ENCODE measurements around the gene CDK11A. TPM values are rescaled to one million over a fixed set of nuclear protein-coding genes. Genes with fewer than 3 reads are reported as not detected.

Gene CDK11A
- polyA plus RNA-seq, 1 donor (not counting 4 experiments of a cell fraction or from before 2014, with no cell fraction given): 3.5 TPM

DNA sequence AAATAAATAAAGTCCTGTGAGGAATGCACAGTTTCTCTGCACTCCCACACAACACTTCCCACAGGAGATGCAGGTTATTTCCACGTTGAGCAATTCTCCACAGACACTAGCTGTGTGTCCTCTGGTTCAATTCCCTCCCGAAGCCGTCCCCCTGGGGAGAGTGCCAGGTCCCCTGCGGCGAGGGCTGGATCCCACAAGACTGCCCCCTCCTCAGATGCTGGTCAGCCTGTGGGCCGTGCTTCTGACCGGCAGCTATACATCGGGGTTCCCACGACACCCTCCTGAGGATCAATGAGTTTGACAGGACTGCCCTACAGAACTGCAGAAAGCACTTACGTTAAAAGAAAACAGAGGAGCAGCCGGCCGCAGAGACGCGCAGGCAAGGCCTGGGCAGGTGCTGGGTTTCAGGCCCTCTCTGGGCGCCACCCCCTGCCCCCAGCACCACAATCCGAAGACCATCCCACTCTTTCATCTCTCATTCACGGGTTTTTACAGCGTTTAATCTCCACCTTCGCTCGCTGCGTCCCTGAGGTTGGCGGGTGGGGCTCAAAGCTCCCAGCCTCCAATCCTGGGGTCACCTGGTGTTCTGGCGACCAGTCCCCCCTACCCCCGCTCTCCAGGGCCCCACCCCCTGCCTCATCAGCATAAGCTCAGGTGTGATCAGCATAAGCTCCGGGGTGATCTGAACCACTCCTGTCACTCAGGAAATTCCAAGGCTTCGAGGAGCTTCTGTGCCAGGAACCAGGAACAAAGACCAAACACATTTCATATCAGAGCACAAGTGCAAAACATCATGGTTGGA, 40.9 kb downstream of the CDK11A start:
- dilution Hi-C loops (cut with MboI; ENCODE audit: extremely low pct_ligation_motif_present, low sequenced_read_pairs): no loop called here
- H3K27ac ChIP-seq (ENCODE audit: control insufficient read depth, insufficient read depth, low read length): no peak overlapping the region
- no peaks in the 10 kb centered on the region for H3K9me3 ChIP-seq (ENCODE audit: control insufficient read depth, low read depth, low read length)
- TF ChIP-seq, protein P1, sequence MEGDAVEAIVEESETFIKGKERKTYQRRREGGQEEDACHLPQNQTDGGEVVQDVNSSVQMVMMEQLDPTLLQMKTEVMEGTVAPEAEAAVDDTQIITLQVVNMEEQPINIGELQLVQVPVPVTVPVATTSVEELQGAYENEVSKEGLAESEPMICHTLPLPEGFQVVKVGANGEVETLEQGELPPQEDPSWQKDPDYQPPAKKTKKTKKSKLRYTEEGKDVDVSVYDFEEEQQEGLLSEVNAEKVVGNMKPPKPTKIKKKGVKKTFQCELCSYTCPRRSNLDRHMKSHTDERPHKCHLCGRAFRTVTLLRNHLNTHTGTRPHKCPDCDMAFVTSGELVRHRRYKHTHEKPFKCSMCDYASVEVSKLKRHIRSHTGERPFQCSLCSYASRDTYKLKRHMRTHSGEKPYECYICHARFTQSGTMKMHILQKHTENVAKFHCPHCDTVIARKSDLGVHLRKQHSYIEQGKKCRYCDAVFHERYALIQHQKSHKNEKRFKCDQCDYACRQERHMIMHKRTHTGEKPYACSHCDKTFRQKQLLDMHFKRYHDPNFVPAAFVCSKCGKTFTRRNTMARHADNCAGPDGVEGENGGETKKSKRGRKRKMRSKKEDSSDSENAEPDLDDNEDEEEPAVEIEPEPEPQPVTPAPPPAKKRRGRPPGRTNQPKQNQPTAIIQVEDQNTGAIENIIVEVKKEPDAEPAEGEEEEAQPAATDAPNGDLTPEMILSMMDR (optimal IDR thresholded peaks at IDR 0.05 in 1 of 3, IDR thresholded peaks at IDR 0.05 in 1 of 3, conservative IDR thresholded peaks at IDR 0.05 in 1 of 3; ENCODE audit: extremely low read depth in 1 of 3, insufficient read depth in 2 of 3, low read length in 3 of 3): no peak
- TF ChIP-seq EZH2 (IDR thresholded peaks at IDR 0.05; ENCODE audit: low read length): no peak
- H3K9me1 ChIP-seq (ENCODE audit: control insufficient read depth, extremely low read depth, insufficient read depth, low read length): no peaks in the 10 kb centered on the region
- no peaks in the 10 kb centered on the region for H4K20me1 ChIP-seq (ENCODE audit: control insufficient read depth, extremely low read depth, insufficient read depth, low read length)
- peaks cover 39% of the 10 kb centered on the region for H3K79me2 ChIP-seq (ENCODE audit: control insufficient read depth, insufficient read depth, low read length)
- DNase-seq (ENCODE audit: low read depth, low spot score) (no peak), FAIRE-seq (no peak)
- no peak overlapping the region for H3K4me2 ChIP-seq (ENCODE audit: control insufficient read depth, extremely low read depth, insufficient read depth, low read depth, low read length)
- peaks cover 8% of the 10 kb centered on the region for H3K4me1 ChIP-seq (ENCODE audit: control insufficient read depth, extremely low read depth, insufficient read depth, low read length)
- no peaks in the 10 kb centered on the region for H3K27me3 ChIP-seq (ENCODE audit: control insufficient read depth, extremely low read depth, insufficient read depth, low read length)
- no peak overlapping the region for H2AFZ ChIP-seq (ENCODE audit: control insufficient read depth, low read length)
- no peak overlapping the region for H3K4me3 ChIP-seq (ENCODE audit: control insufficient read depth in 2 of 3, extremely low read depth in 1 of 3, insufficient read depth in 2 of 3, low read depth in 1 of 3, low read length in 3 of 3)
- no peak overlapping the region for H3K9ac ChIP-seq (ENCODE audit: control insufficient read depth, extremely low read depth, insufficient read depth, low read length)
- H3K36me3 ChIP-seq (ENCODE audit: control insufficient read depth in 2 of 2, extremely low read depth in 1 of 2, insufficient read depth in 2 of 2, low read length in 2 of 2): peaks cover 0 to 2% of the 10 kb centered on the region in 2 experiments

DNA sequence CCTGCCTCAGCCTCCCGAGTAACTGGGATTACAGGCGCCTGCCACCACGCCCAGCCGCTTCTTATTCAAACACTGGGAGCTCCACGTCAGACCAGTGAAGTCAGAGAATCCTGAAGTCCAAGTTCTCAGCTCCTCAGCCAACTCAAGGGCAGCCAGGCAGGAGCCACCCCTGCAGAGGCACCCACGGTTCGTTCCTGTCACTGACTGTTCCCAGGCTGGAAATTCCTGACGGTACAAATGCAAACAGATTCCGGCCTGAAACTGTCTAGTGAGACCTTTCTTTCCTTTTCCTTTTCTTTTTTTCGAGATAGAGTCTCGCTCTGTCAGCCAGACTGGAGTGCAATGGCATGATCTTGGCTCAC, 43.3 kb downstream of the CDK11A start:
- Histone ChIP-seq H3K4me1 (ENCODE audit: control insufficient read depth, extremely low read depth, insufficient read depth, low read length) (no peaks in the 10 kb centered on the region), H3K36me3 (ENCODE audit: control insufficient read depth in 2 of 2, extremely low read depth in 1 of 2, insufficient read depth in 2 of 2, low read length in 2 of 2) (peaks cover 0 to 2% of the 10 kb centered on the region in 2 experiments), H3K4me2 (ENCODE audit: control insufficient read depth, extremely low read depth, insufficient read depth, low read depth, low read length) (no peak overlapping the region), H3K4me3 (ENCODE audit: control insufficient read depth in 2 of 3, extremely low read depth in 1 of 3, insufficient read depth in 2 of 3, low read depth in 1 of 3, low read length in 3 of 3) (no peak overlapping the region), H2AFZ (ENCODE audit: control insufficient read depth, low read length) (no peak overlapping the region), H4K20me1 (ENCODE audit: control insufficient read depth, extremely low read depth, insufficient read depth, low read length) (no peaks in the 10 kb centered on the region), H3K9ac (ENCODE audit: control insufficient read depth, extremely low read depth, insufficient read depth, low read length) (no peak overlapping the region), H3K9me3 (ENCODE audit: control insufficient read depth, low read depth, low read length) (no peaks in the 10 kb centered on the region), H3K9me1 (ENCODE audit: control insufficient read depth, extremely low read depth, insufficient read depth, low read length) (no peaks in the 10 kb centered on the region), H3K27me3 (ENCODE audit: control insufficient read depth, extremely low read depth, insufficient read depth, low read length) (no peaks in the 10 kb centered on the region), H3K79me2 (ENCODE audit: control insufficient read depth, insufficient read depth, low read length) (peaks cover 31% of the 10 kb centered on the region), H3K27ac (ENCODE audit: control insufficient read depth, insufficient read depth, low read length) (no peak overlapping the region)
- dilution Hi-C loops (cut with MboI; ENCODE audit: extremely low pct_ligation_motif_present, low sequenced_read_pairs): no loop called here
- DNase-seq (ENCODE audit: low read depth, low spot score): no peak
- no peak for FAIRE-seq
- TF ChIP-seq EZH2 (IDR thresholded peaks at IDR 0.05; ENCODE audit: low read length): no peak
- TF ChIP-seq, protein P1 (optimal IDR thresholded peaks at IDR 0.05 in 1 of 3, IDR thresholded peaks at IDR 0.05 in 1 of 3, conservative IDR thresholded peaks at IDR 0.05 in 1 of 3; ENCODE audit: extremely low read depth in 1 of 3, insufficient read depth in 2 of 3, low read length in 3 of 3): no peak
